ENCODE measurements around the gene GTPBP4. TPM values are rescaled to one million over a fixed set of nuclear protein-coding genes. Genes with fewer than 3 reads are reported as not detected.

The GTPBP4 gene
- total RNA-seq, 1 donor from 2014 or later, result 135 TPM

DNA sequence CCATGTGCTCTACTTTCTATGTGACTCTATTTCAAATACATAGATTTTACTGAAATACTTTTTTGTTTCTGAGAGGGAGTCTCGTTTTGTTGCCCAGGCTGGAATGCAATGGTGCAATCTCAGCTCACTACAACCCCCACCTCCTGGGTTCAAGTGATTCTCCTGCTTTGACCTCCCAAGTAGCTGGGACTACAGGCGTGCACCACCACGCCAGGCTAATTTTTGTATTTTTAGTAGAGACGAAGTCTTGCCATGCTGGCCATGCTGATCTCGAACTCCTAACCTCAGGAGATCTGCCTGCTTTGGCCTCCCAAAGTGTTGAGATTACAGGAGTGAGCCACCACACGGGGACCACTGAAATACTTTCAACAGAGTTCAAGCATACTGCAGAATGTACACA, 57.2 kb downstream of the GTPBP4 start:
- peaks cover 75% of the 10 kb centered on the region for H3K36me3 Mint-ChIP-seq (ENCODE audit: low read depth)
- intact Hi-C loops (cut with micrococcal nuclease), result no loop called here

DNA sequence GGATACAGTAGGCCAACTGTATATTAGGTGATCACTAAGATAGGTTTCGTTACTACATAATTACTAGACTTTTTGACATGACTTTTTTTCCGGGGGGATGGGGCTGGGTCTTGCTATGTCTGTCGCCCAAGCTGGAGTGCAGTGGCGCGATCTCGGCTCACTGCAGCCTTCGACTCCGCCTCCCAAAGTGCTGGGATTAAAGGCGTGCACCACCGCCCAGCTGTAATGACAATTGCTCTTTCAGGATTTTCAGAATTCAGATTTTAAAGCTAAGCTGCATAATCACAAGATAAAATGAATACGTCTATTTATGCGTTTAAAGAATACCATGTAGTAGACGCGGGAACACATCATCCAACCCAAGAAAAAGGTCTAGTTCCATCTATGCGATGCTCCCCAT, 59.7 kb downstream of the GTPBP4 start:
- Mint-ChIP-seq H3K4me3 (ENCODE audit: low read depth) (peak overlapping the region; percentile 93), H3K36me3 (ENCODE audit: low read depth) (peaks cover 81% of the 10 kb centered on the region), H3K27me3 (ENCODE audit: low read depth) (no peaks in the 10 kb centered on the region), H3K27ac (peak overlapping the region; percentile 94), H3K9me3 (no peaks in the 10 kb centered on the region), H3K4me1 (ENCODE audit: low read depth) (peaks cover 54% of the 10 kb centered on the region)
- intact Hi-C loops (cut with micrococcal nuclease), result loop anchor here (1.0 to 2.0 kb wide), 2 partner anchors 8 to 59 kb away; partner anchors contain the start of genes GTPBP4 and WDR37
- no peak for DNase-seq (ENCODE audit: low spot score)

More for the DNA sequence above, 57.2 kb downstream of the GTPBP4 start:
- Mint-ChIP-seq H3K4me3 (ENCODE audit: low read depth) (peak overlapping the region; percentile 64), H3K9me3 (no peaks in the 10 kb centered on the region), H3K4me1 (ENCODE audit: low read depth) (peaks cover 40% of the 10 kb centered on the region), H3K27ac (peak overlapping the region; percentile 79), H3K27me3 (ENCODE audit: low read depth) (no peaks in the 10 kb centered on the region)
- DNase-seq (ENCODE audit: low spot score), result no peak

DNA sequence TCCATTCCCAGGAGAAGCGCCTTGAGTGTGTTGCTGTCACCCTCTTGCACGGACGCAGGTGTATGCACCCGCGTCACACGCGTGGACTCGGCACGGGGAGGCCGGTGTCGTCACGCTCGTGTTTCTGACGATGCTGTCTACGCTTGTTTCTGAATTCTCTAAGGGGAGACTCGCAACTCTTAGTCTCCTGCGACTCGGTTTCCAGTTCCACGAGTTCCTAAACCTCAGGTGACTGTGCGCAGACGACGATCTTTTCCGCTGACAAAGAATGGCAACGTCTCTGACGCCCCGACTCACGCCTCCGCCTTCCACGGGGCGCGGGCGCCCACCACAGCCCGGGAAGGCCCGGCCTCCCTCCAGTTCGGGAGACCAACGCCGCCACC, 60.1 kb downstream of the GTPBP4 start:
- peaks cover 53% of the 10 kb centered on the region for H3K4me1 Mint-ChIP-seq (ENCODE audit: low read depth)
- H3K4me3 Mint-ChIP-seq (ENCODE audit: low read depth), result peak overlapping the region; percentile 93
- no peaks in the 10 kb centered on the region for H3K27me3 Mint-ChIP-seq (ENCODE audit: low read depth)
- H3K36me3 Mint-ChIP-seq (ENCODE audit: low read depth), result peaks cover 81% of the 10 kb centered on the region
- intact Hi-C loops (cut with micrococcal nuclease), result loop anchor here (1.0 to 2.0 kb wide), 2 partner anchors 8 to 60 kb away; partner anchors contain the start of genes GTPBP4 and WDR37
- H3K27ac Mint-ChIP-seq, result peak overlapping the region; percentile 94
- DNase-seq (ENCODE audit: low spot score), result no peak
- no peaks in the 10 kb centered on the region for H3K9me3 Mint-ChIP-seq

DNA sequence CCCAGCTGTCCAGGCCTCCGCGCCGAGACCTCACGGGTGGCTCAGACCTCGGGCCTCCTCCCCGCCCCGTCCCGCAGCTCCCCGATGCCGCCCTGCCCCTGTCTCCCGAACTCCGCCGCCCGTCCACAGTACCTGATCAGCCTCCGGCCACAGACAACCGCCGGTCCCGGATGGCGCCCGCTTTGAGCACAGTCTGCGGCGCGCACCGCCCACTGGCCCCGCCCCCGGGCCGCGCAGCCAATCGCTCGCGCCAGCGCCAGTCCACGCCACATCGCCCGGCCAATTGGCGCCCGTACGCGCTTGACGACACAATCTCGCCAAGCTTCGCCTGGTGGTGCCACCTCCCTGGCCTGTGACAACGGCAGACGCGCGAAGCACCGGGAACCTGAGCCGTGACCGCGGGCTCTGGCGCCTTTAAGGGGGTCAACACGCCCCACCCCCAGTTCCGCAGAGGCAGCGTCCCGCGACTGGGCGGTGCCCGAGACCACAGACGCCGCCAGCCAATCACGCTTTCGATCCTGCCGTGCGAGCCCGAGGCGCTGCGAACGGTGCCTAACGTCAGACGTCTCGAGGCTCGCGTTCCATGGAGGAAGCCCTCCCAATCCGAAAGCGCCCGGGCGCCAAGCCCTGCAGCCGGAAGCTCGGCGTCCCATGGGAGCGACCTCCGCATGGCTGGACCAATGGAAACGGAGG, 60.6 kb downstream of the GTPBP4 start, which contains the start of gene IDI1:
TSS of gene IDI1 (minus strand) at position 388 of the 693 bp plus-strand sequence. CDS start at position 272, 116 bp downstream.
- H3K4me3 Mint-ChIP-seq (ENCODE audit: low read depth), result peak within 1 kb of the TSS; percentile 93
- intact Hi-C loops (cut with micrococcal nuclease), result loop anchor here (1.0 to 2.0 kb wide), 3 partner anchors 7 to 118 kb away; partner anchors contain the start of genes GTPBP4, LARP4B and WDR37
- H3K4me1 Mint-ChIP-seq (ENCODE audit: low read depth), result peaks cover 53% of the 10 kb centered on the region
- no peaks in the 10 kb centered on the region for H3K9me3 Mint-ChIP-seq
- DNase-seq (ENCODE audit: low spot score), result peak; percentile 98
- peak within 1 kb of the TSS; percentile 94 for H3K27ac Mint-ChIP-seq
- peaks cover 81% of the 10 kb centered on the region for H3K36me3 Mint-ChIP-seq (ENCODE audit: low read depth)
- H3K27me3 Mint-ChIP-seq (ENCODE audit: low read depth), result no peaks in the 10 kb centered on the region

DNA sequence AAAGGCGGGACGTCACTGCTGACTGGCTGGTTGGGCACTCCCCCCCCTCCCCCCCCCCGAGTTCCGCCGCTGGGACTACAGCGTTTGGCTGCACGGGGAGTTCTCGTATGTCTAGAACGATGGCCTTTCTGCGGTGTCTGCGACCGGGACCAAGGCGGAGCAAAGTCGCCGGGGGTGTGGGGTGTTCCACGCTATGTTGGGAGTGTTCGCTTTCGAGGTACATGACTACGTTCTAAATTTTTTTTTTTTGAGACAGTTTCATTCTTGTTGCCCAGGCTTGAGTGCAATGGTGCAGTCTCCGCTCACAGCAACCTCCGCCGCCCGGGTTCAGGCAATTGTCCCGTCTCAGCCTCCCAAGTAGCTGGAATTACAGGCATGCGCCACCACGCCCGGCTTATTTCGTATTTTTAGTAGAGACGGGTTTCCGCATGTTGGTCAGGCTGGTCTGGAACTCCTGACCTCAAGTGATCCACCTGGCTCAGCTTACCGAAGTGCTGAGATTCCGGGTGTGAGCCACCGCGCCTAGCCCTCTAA, 61.3 kb downstream of the GTPBP4 start:
- Mint-ChIP-seq H3K27ac (peak overlapping the region; percentile 94), H3K4me1 (ENCODE audit: low read depth) (peaks cover 53% of the 10 kb centered on the region), H3K36me3 (ENCODE audit: low read depth) (peaks cover 81% of the 10 kb centered on the region)

DNA sequence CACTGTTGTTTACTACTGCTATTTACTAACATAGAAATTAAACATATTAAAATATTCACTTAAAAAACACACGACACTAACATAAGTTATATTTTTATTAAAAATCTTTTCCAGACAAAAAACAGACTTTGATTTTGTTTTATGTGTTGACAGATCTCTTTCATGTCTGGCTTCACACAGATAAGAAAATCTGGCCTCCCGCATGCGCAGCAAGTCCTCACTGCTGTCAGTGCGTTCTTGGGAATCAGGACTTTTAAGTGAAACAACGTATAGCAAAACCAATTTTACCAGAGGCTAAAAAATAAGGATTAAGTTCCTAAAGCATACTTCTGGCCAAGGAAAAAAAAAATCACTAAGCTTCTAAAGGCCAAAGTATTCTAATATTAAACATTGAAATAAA, 61.9 kb downstream of the GTPBP4 start:
- Mint-ChIP-seq H3K27ac (peak overlapping the region; percentile 94), H3K4me1 (ENCODE audit: low read depth) (peaks cover 53% of the 10 kb centered on the region), H3K36me3 (ENCODE audit: low read depth) (peaks cover 78% of the 10 kb centered on the region), H3K4me3 (ENCODE audit: low read depth) (peak overlapping the region; percentile 93), H3K9me3 (no peaks in the 10 kb centered on the region), H3K27me3 (ENCODE audit: low read depth) (no peaks in the 10 kb centered on the region)
- DNase-seq (ENCODE audit: low spot score), result no peak
- intact Hi-C loops (cut with micrococcal nuclease), result no loop called here

More for the DNA sequence above, 61.3 kb downstream of the GTPBP4 start:
- Mint-ChIP-seq H3K9me3 (no peaks in the 10 kb centered on the region), H3K4me3 (ENCODE audit: low read depth) (peak overlapping the region; percentile 93), H3K27me3 (ENCODE audit: low read depth) (no peaks in the 10 kb centered on the region)
- no peak for DNase-seq (ENCODE audit: low spot score)
- intact Hi-C loops (cut with micrococcal nuclease), result loop anchor here (1.0 to 2.0 kb wide), 2 partner anchors 61 to 118 kb away; partner anchors contain the start of genes GTPBP4 and LARP4B

DNA sequence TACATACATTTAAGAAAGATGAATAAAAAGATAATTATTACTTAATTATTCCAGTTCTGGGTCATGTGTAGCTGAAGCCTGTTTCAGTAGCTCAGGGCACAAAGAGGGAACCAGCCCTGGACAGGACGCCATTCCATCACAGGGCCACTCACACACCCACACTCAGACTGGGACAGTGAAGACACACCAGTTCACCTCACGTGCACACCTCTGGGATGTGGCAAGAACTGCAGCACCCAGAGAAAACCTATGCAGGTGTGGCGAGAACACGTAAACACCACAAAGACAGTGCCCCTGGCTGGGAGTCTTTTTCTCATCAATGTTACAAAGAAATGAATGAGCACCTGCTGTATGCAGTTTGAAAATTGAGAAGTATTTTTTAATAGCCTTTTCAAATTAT, 62.3 kb downstream of the GTPBP4 start:
- H3K36me3 Mint-ChIP-seq (ENCODE audit: low read depth), result peaks cover 74% of the 10 kb centered on the region
- intact Hi-C loops (cut with micrococcal nuclease), result no loop called here

DNA sequence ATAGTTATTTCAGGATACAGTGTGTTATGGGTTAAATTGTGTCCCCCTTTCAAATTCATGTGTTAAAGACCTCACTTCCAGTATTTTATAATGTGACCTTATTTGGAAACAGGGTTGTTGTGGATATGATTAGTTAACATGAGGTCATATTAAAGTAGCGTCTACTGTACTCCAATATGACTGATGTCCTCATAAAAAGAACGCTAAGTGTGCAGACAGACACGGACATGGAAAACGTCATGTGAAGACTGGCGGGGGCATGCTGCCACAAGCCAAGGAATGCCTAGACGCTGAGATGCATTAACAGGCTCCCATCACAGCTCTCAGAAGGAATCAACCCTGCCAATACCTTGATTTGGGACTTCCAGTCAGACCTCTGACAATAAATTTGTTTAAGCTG, 66.5 kb downstream of the GTPBP4 start:
- no peaks in the 10 kb centered on the region for H3K9me3 Mint-ChIP-seq
- intact Hi-C loops (cut with micrococcal nuclease), result loop anchor here (5.0 kb wide), 1 partner anchor 38 kb away; no protein-coding TSS in a partner anchor

More for the DNA sequence above, 62.3 kb downstream of the GTPBP4 start:
- Mint-ChIP-seq H3K9me3 (no peaks in the 10 kb centered on the region), H3K4me3 (ENCODE audit: low read depth) (peak overlapping the region; percentile 93), H3K27ac (peak overlapping the region; percentile 69), H3K4me1 (ENCODE audit: low read depth) (peaks cover 51% of the 10 kb centered on the region), H3K27me3 (ENCODE audit: low read depth) (no peaks in the 10 kb centered on the region)
- DNase-seq (ENCODE audit: low spot score), result peak; percentile 31

DNA sequence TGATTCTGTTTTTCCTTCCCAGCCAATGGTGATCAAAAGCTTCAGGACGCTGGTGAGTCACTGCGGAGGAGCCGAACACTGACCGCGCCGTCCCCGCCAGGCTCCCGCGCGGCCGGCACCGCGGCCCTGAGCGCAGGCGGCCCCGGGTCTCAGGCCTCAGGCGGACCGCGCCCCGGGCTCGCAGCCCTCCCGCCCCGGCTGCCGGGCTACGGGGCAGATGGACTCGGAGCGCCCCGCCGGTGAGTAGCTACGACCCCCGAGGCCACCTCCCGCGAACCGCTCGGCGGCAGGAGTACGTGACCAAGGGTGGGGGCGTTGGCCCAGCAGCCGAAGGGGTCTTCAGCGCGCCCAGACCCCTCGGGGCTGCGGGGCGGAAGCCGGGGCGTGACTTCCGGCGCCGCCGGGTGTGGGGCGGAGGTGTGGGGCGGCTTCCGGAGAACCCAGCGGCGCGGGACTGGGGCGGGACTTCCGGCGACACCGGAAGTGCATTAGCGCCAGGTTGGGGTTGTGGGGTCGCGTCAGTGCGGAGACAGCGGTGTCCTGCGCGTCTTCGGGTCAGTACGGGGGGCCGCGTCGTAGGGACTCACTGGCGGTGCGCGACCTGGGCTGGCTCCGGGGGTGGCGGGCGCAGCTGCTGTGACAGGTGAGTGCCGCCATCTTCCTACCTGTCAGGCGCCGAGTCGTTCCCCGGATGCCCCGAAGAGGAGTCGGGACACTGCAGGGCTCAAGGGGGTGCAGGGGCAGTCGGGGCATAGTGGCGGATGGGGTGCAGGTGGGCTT, 68.3 kb downstream of the GTPBP4 start, which contains the start of gene WDR37:
TSS of gene WDR37 (plus strand) at position 60 of the 780 bp plus-strand sequence. CDS start 15,771 bp downstream, outside the sequence.
- Mint-ChIP-seq H3K27me3 (ENCODE audit: low read depth) (no peaks in the 10 kb centered on the region), H3K4me1 (ENCODE audit: low read depth) (peaks cover 67% of the 10 kb centered on the region), H3K4me3 (ENCODE audit: low read depth) (peak within 1 kb of the TSS; percentile 95), H3K9me3 (no peaks in the 10 kb centered on the region), H3K27ac (peak within 1 kb of the TSS; percentile 87), H3K36me3 (ENCODE audit: low read depth) (peaks cover 64% of the 10 kb centered on the region)
- peak; percentile 83 for DNase-seq (ENCODE audit: low spot score)
- intact Hi-C loops (cut with micrococcal nuclease), result loop anchor here (1.0 to 5.0 kb wide), 2 partner anchors 8 to 36 kb away; no protein-coding TSS in a partner anchor

More for the DNA sequence above, 66.5 kb downstream of the GTPBP4 start:
- peaks cover 73% of the 10 kb centered on the region for H3K36me3 Mint-ChIP-seq (ENCODE audit: low read depth)
- peaks cover 57% of the 10 kb centered on the region for H3K4me1 Mint-ChIP-seq (ENCODE audit: low read depth)
- peak overlapping the region; percentile 92 for H3K4me3 Mint-ChIP-seq (ENCODE audit: low read depth)
- DNase-seq (ENCODE audit: low spot score), result no peak
- H3K27me3 Mint-ChIP-seq (ENCODE audit: low read depth), result no peaks in the 10 kb centered on the region
- H3K27ac Mint-ChIP-seq, result peak overlapping the region; percentile 65

DNA sequence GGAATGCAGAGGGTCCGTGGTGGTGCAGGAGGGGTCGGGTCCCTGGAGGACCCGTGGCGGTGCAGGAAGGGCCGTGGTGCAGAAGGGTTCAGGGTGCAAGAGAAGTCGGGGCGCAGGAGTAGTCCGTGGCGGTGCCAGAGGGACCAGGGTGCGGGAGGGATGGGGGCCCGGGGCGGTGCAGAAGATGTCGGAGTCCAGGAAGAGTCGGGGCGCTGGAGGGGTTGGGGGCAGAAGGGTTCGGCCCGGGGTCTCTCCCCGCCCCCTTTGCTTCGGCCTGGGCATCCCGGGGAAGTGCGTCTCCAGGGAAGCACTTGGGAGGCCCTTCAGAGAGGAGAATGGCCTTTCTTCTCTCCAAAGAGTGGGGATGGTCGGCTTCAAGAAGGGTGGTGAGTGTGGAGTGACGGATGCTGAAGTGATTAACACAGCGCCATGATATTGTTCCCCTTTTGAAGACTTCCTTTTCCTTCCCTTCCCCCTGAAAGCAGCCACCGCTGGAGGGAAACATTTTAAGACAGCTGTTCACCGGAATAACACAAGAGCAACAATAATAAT, 68.9 kb downstream of the GTPBP4 start:
- Mint-ChIP-seq H3K27me3 (ENCODE audit: low read depth) (no peaks in the 10 kb centered on the region), H3K36me3 (ENCODE audit: low read depth) (peaks cover 63% of the 10 kb centered on the region), H3K4me3 (ENCODE audit: low read depth) (peak overlapping the region; percentile 95), H3K4me1 (ENCODE audit: low read depth) (peaks cover 72% of the 10 kb centered on the region), H3K27ac (peak overlapping the region; percentile 87), H3K9me3 (no peaks in the 10 kb centered on the region)
- no peak for DNase-seq (ENCODE audit: low spot score)
- intact Hi-C loops (cut with micrococcal nuclease), result loop anchor here (5.0 kb wide), 1 partner anchor 35 kb away; no protein-coding TSS in a partner anchor

DNA sequence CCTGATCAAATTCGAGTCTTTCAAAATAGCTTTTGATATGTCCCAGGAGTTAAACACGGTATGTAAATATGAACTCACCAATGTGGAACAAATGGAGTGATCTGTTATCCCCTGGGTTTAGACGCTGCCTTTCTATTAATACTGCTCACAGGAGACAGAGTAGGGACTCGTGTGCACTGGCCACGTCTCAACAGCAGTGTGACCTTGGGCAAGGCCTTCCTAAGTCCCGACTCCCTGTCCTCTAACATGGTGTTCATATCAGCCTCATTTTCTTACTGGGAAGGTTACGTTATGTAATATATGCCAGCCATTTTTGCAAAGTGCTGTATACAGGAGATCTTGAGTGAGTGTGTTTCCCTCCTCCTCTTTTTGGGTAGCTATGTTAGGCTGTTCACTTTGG, 69.8 kb downstream of the GTPBP4 start:
- H3K27me3 Mint-ChIP-seq (ENCODE audit: low read depth), result no peaks in the 10 kb centered on the region
- DNase-seq (ENCODE audit: low spot score), result no peak
- H3K4me1 Mint-ChIP-seq (ENCODE audit: low read depth), result peaks cover 72% of the 10 kb centered on the region
- H3K36me3 Mint-ChIP-seq (ENCODE audit: low read depth), result peaks cover 55% of the 10 kb centered on the region
- intact Hi-C loops (cut with micrococcal nuclease), result loop anchor here (5.0 kb wide), 1 partner anchor 34 kb away; no protein-coding TSS in a partner anchor
- peak overlapping the region; percentile 87 for H3K27ac Mint-ChIP-seq
- H3K9me3 Mint-ChIP-seq, result no peaks in the 10 kb centered on the region
- H3K4me3 Mint-ChIP-seq (ENCODE audit: low read depth), result peak overlapping the region; percentile 95

DNA sequence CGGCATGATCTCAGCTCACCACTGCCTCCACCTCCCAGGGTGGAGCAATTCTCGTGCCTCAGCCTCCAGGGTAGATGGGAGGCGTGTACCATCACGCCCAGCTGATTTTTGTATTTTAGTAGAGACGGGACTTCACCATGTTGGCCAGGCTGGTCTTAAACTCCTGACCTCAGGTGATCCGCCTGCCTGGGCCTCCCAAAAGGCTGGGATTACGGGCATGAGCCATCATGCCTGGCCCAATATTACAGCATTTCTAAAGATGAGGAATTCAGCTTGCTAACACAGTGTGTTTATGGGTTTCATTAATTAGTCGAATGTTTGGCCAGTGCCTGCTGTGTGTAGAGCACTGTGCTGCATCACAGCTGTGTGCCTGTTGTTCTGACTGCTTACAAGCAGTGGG, 71.7 kb downstream of the GTPBP4 start:
- DNase-seq (ENCODE audit: low spot score), result no peak
- Mint-ChIP-seq H3K9me3 (no peaks in the 10 kb centered on the region), H3K4me1 (ENCODE audit: low read depth) (peaks cover 66% of the 10 kb centered on the region), H3K36me3 (ENCODE audit: low read depth) (peaks cover 51% of the 10 kb centered on the region), H3K4me3 (ENCODE audit: low read depth) (no peak overlapping the region), H3K27ac (peak overlapping the region; percentile 21), H3K27me3 (ENCODE audit: low read depth) (no peaks in the 10 kb centered on the region)
- intact Hi-C loops (cut with micrococcal nuclease), result loop anchor here (5.0 kb wide), 1 partner anchor 32 kb away; no protein-coding TSS in a partner anchor

Measured in activated T-helper 2 cell treated with anti-CD3 and anti-CD28 coated beads, Interferon-gamma antibody, Interleukin-2, Interleukin-4, amounts not matched to agents 10 μg/mL and 5 μg/mL and 100 μg/mL, durations not matched to agents 14 hours and 24 hours and 36 hours (primary cell).